HUES64 (cell line): ENCODE results near the gene WARS2.

ENCODE experiments used
- H3K27ac ChIP-seq: 2 replicates; pipeline ENCODE4 v1.7.0; 2013; ENCODE audit warnings: low read depth, low read length, inconsistent platforms
- H3K27me3 ChIP-seq: 2 replicates; pipeline ENCODE4 v1.6.1; 2013; ENCODE audit warnings: mild to moderate bottlenecking, low read length; ENCODE audit not compliant: insufficient read depth
- H3K36me3 ChIP-seq: 2 replicates; pipeline ENCODE4 v1.6.1; 2013; ENCODE audit warnings: mild to moderate bottlenecking, low read length; ENCODE audit not compliant: insufficient read depth
- H3K4me1 ChIP-seq: 2 replicates; pipeline ENCODE4 v1.6.1; 2013; ENCODE audit warnings: mild to moderate bottlenecking, low read length, moderate library complexity; ENCODE audit not compliant: insufficient read depth
- H3K4me3 ChIP-seq: 2 replicates; pipeline ENCODE4 v1.5.1; 2013; ENCODE audit warnings: mild to moderate bottlenecking, low read length, moderate library complexity
- H3K9ac ChIP-seq: 2 replicates; pipeline ENCODE4 v1.6.1; 2013; ENCODE audit warnings: mild to moderate bottlenecking, low read depth, low read length
- H3K9me3 ChIP-seq: 2 replicates; pipeline ENCODE4 v1.6.1; 2013; ENCODE audit warnings: low read depth, low read length; ENCODE audit not compliant: insufficient read depth
- WGBS: fragments of 150-250, 120-280 bp; methylation state at CpG from one replicate; pipeline ENCODE4 v1.1.7; 2013; ENCODE audit warnings: missing lambda C conversion rate; 5-methylcytosine and 5-hydroxymethylcytosine counted together

Gene WARS2

DNA sequence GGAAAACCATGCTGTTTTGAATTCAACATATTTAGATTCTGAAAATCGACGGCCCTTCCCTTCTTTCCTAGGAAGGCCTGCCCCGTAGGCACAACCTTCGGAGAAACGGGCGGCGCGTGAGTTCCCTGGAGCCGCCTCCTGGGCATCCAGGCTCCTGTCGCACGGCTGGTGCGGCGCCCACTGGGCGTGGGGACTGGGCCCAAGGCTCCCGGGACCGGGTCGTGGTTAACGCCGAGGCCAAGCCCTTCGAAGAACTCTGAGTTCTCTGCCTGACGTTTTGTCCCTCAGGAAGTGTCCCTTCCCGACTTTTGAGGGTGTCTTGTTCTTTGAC is 133.1 kb downstream of the WARS2 start:
- Histone ChIP-seq H3K9me3 (no peaks in the 10 kb centered on the region), H3K9ac (no peak overlapping the region), H3K4me3 (peak overlapping the region; percentile 47; the same call in 1 of the 2 replicates), H3K27ac (no peak overlapping the region), H3K27me3 (peaks cover 86% of the 10 kb centered on the region), H3K36me3 (no peaks in the 10 kb centered on the region), H3K4me1 (peaks cover 17% of the 10 kb centered on the region)
- 58% methylated on average over 22 of the region's 22 CpGs for WGBS

- Histone ChIP-seq H3K4me3 (no peak overlapping the region), H3K27ac (no peak overlapping the region), H3K4me1 (peaks cover 18% of the 10 kb centered on the region), H3K27me3 (peaks cover 92% of the 10 kb centered on the region), H3K36me3 (no peaks in the 10 kb centered on the region), H3K9me3 (no peaks in the 10 kb centered on the region), H3K9ac (no peak overlapping the region)
- 60% methylated on average over 81 of the region's 81 CpGs for WGBS
Measured at GRCh38 chr1:119006406-119007279, 133.8 kb downstream of the WARS2 start.

DNA sequence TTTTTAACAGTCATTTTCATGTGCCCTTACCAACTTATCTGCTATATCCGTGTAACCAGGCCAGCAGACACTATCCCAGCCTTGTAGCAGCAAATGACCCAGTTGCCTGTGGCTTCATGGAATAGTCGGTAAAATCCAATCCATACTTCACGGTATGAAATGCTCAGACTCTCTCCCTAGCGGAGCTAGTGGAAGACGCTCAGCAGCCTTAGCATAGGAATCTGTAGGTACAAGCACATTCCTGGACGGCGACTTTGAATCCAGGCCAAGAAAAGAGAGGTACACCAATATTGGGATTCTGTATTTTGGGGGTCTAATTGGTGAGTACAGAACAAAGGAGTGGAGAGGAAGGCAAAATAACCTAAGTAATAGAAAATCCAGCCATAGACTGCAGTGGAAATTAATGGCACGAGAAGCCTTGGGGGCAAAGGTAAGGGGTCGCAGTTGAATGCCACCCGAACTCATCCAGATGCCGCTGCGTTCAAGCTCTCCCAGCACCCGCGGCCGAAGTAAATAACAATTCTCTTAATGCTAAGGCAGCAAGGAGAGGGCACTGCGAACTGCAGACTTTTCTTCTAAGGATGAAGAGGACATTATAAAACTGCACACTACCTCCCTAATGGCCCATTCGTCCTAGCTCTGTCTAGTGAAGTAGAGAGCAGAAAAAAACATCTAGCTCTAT is 134.6 kb downstream of the WARS2 start:
- Histone ChIP-seq H3K4me1 (peaks cover 18% of the 10 kb centered on the region), H3K4me3 (no peak overlapping the region), H3K27ac (no peak overlapping the region), H3K36me3 (no peaks in the 10 kb centered on the region), H3K9ac (no peak overlapping the region), H3K27me3 (peaks cover 99% of the 10 kb centered on the region), H3K9me3 (no peaks in the 10 kb centered on the region)
- WGBS, result 57% methylated on average over 17 of the region's 17 CpGs

DNA sequence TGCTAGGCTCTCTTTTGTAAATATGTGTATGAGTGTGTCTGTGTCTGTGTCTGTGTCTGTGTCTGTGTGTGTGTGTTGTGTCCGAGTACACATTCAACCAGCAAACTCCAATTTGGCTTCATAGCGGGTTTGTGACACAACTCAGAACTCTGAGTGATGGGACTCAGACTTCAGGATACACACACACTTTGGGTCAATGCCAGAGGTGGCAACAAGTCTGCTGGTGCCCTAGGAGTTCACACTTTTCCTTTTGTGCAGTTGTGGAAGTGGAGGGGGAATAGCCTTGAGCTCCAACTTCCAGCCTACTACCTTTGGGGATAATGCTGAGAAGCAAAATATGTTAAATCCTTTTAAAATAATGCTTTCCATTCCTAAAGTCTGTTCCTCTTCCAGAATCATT is 135.7 kb downstream of the WARS2 start:
- no peaks in the 10 kb centered on the region for H3K36me3 ChIP-seq
- H3K9me3 ChIP-seq, result no peaks in the 10 kb centered on the region
- no peak overlapping the region for H3K9ac ChIP-seq
- H3K4me1 ChIP-seq, result peaks cover 18% of the 10 kb centered on the region
- no peak overlapping the region for H3K27ac ChIP-seq
- 82% methylated on average over 1 of the region's 2 CpGs for WGBS
- no peak overlapping the region for H3K4me3 ChIP-seq
- peaks cover 99% of the 10 kb centered on the region for H3K27me3 ChIP-seq

- H3K4me1 ChIP-seq, result peaks cover 12% of the 10 kb centered on the region
- H3K4me3 ChIP-seq, result no peak overlapping the region
- H3K27ac ChIP-seq, result no peak overlapping the region
- no peaks in the 10 kb centered on the region for H3K36me3 ChIP-seq
- WGBS, result 70% methylated on average over 5 of the region's 5 CpGs
- H3K9me3 ChIP-seq, result no peaks in the 10 kb centered on the region
- H3K9ac ChIP-seq, result no peak overlapping the region
- H3K27me3 ChIP-seq, result peaks cover 100% of the 10 kb centered on the region
Measured at GRCh38 chr1:119004129-119004527, 136.3 kb downstream of the WARS2 start.

- H3K27ac ChIP-seq, result no peak overlapping the region
- peaks cover 9% of the 10 kb centered on the region; the same call in 1 of the 2 replicates for H3K4me1 ChIP-seq
Measured at GRCh38 chr1:119003413-119004128, 136.9 kb downstream of the WARS2 start.

GRCh38 chr1:119002028-119002686 is 138.3 kb downstream of the WARS2 start:
- no peaks in the 10 kb centered on the region for H3K36me3 ChIP-seq
- H3K27ac ChIP-seq, result no peak overlapping the region
- no peaks in the 10 kb centered on the region for H3K9me3 ChIP-seq
- H3K9ac ChIP-seq, result no peak overlapping the region
- peaks cover 9% of the 10 kb centered on the region; the same call in 1 of the 2 replicates for H3K4me1 ChIP-seq
- H3K27me3 ChIP-seq, result peaks cover 100% of the 10 kb centered on the region
- 62% methylated on average over 16 of the region's 16 CpGs for WGBS
- no peak overlapping the region for H3K4me3 ChIP-seq

More at GRCh38 chr1:119003413-119004128, 136.9 kb downstream of the WARS2 start:
- no peak overlapping the region for H3K9ac ChIP-seq
- H3K9me3 ChIP-seq, result no peaks in the 10 kb centered on the region
- no peaks in the 10 kb centered on the region for H3K36me3 ChIP-seq
- no peak overlapping the region for H3K4me3 ChIP-seq
- peaks cover 100% of the 10 kb centered on the region for H3K27me3 ChIP-seq
- 92% methylated on average over 13 of the region's 14 CpGs for WGBS

- 56% methylated on average over 49 of the region's 49 CpGs for WGBS
- Histone ChIP-seq H3K9ac (no peak overlapping the region), H3K27ac (no peak overlapping the region), H3K27me3 (peaks cover 100% of the 10 kb centered on the region), H3K4me3 (peak overlapping the region; percentile 28; the same call in 1 of the 2 replicates), H3K4me1 (peaks cover 9% of the 10 kb centered on the region; the same call in 1 of the 2 replicates), H3K36me3 (no peaks in the 10 kb centered on the region), H3K9me3 (no peaks in the 10 kb centered on the region)
Measured at GRCh38 chr1:119001181-119002027, 139.0 kb downstream of the WARS2 start.

DNA sequence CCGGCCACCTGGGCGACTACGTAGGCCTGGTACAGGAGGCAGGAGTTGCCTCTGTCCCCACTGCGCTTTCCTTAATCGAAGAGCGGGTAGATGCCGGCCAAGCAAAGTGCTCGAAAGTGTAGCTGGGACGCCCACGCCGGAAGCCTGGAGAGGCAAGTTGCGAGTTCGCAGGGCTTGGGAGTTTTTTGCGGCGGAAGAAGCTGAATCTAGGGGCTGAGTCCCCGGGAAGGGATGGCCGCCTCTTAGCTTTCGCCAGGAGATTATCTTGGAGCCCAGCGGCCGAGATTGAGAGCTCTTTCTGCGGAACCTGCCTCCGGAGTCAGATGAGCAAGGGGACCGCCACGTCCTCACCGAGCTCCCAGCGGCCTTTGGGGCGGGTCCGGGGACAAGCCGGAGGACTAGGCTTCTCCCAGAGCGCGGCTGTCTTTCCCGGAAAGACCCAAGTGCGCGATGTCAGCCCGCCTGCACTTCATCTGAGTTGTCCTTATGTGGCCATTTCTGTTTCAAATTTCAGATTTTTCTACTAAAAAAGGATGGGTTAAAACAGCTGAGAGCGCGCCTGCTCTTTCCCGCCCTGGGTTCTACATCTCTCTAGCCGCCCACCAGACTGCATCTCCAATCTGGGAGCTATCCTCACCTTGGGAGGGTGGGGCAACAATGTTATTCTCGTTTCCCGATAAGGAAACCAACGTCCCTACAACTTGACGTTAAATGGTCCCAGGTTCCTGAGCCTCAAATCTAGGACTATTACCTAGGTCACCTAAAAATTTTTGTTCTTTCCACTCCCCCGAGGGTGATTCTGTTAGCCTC is 139.9 kb downstream of the WARS2 start:
- H3K4me3 ChIP-seq, result peak overlapping the region; percentile 28
- H3K9me3 ChIP-seq, result no peaks in the 10 kb centered on the region
- 56% methylated on average over 44 of the region's 44 CpGs for WGBS
- H3K36me3 ChIP-seq, result no peaks in the 10 kb centered on the region
- peaks cover 100% of the 10 kb centered on the region for H3K27me3 ChIP-seq
- H3K27ac ChIP-seq, result no peak overlapping the region
- H3K9ac ChIP-seq, result no peak overlapping the region
- H3K4me1 ChIP-seq, result peaks cover 9% of the 10 kb centered on the region; the same call in 1 of the 2 replicates
